ENCODE measurements around the gene NUDT14.

NUDT14 gene

DNA sequence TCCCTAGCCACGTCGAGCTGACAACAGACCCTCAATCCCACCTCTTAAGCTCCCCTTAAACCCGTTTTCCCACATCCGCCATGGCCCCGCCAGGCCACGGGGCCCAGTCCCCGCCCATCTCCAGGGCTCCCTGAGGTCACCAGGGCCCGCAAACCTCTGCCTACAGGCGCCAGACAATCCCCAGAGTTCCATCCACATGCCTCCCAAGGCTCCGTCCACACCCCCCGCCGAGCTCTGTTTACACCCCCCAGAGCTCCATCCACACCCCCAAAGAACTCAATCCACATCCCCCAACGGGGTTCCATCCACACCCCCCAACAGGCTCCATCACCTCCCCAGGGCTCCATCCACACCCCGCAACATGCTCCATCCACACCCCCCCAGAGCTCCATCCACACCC, 21.8 kb downstream of the NUDT14 start:
- Histone ChIP-seq H3K36me3 (ENCODE audit: control insufficient read depth, insufficient read depth, low read length) (no peaks in the 10 kb centered on the region), H3K9me3 (ENCODE audit: control insufficient read depth, low read length) (no peaks in the 10 kb centered on the region), H3K4me1 (ENCODE audit: control insufficient read depth, insufficient read depth, low read length) (peaks cover 6% of the 10 kb centered on the region), H3K27me3 (ENCODE audit: control insufficient read depth, insufficient read depth, low read length, poor library complexity, severe bottlenecking) (no peaks in the 10 kb centered on the region), H3K4me3 (ENCODE audit: insufficient read depth, low read depth, low read length) (no peak overlapping the region), H3K27ac (ENCODE audit: insufficient read depth, low read depth, low read length, poor library complexity, severe bottlenecking) (no peak overlapping the region)
- 85 to 90% methylated on average over 12 to 13 of the region's 14 CpGs for WGBS, 2 experiments

DNA sequence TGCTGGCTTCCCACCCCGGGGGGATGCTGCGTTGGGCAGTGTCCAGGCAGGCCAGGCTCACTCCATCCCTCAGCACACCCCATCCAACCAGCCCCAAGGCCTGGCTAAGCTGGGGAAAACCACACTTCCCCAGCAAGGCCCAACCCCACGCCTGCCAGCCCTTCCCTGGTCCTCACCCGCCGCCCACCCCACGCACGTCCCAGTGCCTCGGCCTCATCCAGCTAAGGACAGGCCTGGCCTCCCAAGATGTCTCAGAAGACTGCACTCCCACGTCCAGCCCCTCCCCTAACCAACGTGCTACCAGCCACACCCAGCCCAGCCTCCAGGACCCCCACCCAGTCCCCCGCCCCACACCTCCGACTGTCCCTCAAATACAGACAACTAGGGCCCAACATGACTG, 22.3 kb downstream of the NUDT14 start:
- H3K36me3 ChIP-seq (ENCODE audit: control insufficient read depth, insufficient read depth, low read length): no peaks in the 10 kb centered on the region
- H3K4me3 ChIP-seq (ENCODE audit: insufficient read depth, low read depth, low read length): no peak overlapping the region
- WGBS, 2 experiments: 84 to 85% methylated on average over 12 of the region's 12 CpGs
- peaks cover 6% of the 10 kb centered on the region for H3K4me1 ChIP-seq (ENCODE audit: control insufficient read depth, insufficient read depth, low read length)
- no peak overlapping the region for H3K27ac ChIP-seq (ENCODE audit: insufficient read depth, low read depth, low read length, poor library complexity, severe bottlenecking)
- no peaks in the 10 kb centered on the region for H3K9me3 ChIP-seq (ENCODE audit: control insufficient read depth, low read length)
- no peaks in the 10 kb centered on the region for H3K27me3 ChIP-seq (ENCODE audit: control insufficient read depth, insufficient read depth, low read length, poor library complexity, severe bottlenecking)

DNA sequence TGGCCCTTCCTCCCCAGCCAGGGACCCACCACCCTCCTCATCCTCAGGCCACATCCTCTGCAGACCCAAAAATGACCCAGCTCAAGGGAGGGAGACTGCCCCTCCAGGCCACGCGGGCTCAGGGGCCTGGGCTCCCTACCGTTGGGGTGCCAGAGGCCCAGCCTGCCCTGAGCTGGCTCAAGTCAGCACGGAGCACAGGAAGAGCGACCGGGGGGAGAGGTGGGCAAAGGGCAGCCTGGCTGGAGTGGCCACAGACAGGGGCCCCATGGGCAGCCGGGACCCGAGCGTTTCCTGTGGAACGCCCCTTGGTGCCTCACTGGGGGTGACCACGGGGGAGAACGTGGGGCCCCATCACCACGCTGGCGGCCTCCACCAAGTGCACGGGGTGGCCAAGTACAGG, 23.2 kb downstream of the NUDT14 start:
- Histone ChIP-seq H3K4me1 (ENCODE audit: control insufficient read depth, insufficient read depth, low read length) (no peaks in the 10 kb centered on the region), H3K4me3 (ENCODE audit: insufficient read depth, low read depth, low read length) (no peak overlapping the region), H3K27me3 (ENCODE audit: control insufficient read depth, insufficient read depth, low read length, poor library complexity, severe bottlenecking) (no peaks in the 10 kb centered on the region), H3K9me3 (ENCODE audit: control insufficient read depth, low read length) (no peaks in the 10 kb centered on the region), H3K27ac (ENCODE audit: insufficient read depth, low read depth, low read length, poor library complexity, severe bottlenecking) (no peak overlapping the region), H3K36me3 (ENCODE audit: control insufficient read depth, insufficient read depth, low read length) (no peaks in the 10 kb centered on the region)
- WGBS, 2 experiments: 94 to 95% methylated on average over 15 of the region's 15 CpGs

DNA sequence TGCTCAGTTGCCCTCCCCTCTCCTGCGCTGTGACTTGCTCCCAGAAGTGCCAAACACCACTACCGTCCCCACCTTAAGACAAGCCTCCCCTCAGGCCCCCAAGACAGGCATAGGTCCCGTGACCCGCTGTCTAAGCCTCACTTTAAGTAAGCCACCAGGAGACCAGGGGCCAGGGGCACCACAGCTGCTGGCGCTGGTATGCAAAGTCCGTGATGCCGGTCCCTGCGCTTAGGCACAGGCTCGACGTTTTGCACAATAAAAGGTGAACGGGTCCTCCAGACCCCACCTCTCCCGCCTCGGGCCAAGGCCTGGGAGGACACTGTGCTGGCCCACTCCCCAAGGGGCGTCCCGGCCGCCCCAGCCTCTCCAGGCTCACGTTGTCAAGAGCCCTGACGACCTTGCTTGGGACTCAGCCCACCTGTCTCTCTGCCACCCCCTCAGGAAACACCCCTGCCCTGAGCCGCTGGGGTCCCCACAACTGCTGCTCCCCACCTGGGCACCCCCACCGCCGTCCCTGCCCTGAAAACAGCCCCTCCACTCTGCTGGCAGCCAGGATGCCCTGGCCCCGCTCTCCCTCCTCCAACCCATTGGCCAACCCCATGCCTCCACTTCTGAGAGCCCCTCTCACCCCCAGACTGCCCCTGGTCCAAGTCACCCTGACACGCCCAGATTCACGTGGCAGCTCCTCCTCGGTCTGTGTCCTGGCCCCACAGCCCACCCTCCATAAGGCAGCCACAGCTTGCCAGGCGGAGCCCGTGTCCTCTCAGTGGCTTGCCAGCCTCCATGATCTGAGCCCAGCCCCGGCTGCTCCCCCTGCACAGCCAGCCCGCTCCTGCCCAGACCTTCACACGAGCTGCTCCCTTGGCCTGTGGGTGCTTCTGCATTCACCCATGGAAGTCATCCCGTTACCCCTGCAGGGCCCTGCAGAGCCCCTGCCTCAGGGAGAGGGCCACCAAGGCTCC, 24.4 kb downstream of the NUDT14 start:
- H3K36me3 ChIP-seq (ENCODE audit: control insufficient read depth, insufficient read depth, low read length): no peaks in the 10 kb centered on the region
- 82 to 84% methylated on average over 31 of the region's 31 CpGs for WGBS, 2 experiments
- H3K4me1 ChIP-seq (ENCODE audit: control insufficient read depth, insufficient read depth, low read length): no peaks in the 10 kb centered on the region
- no peak overlapping the region for H3K27ac ChIP-seq (ENCODE audit: insufficient read depth, low read depth, low read length, poor library complexity, severe bottlenecking)
- H3K4me3 ChIP-seq (ENCODE audit: insufficient read depth, low read depth, low read length): no peak overlapping the region
- no peaks in the 10 kb centered on the region for H3K27me3 ChIP-seq (ENCODE audit: control insufficient read depth, insufficient read depth, low read length, poor library complexity, severe bottlenecking)
- H3K9me3 ChIP-seq (ENCODE audit: control insufficient read depth, low read length): no peaks in the 10 kb centered on the region

DNA sequence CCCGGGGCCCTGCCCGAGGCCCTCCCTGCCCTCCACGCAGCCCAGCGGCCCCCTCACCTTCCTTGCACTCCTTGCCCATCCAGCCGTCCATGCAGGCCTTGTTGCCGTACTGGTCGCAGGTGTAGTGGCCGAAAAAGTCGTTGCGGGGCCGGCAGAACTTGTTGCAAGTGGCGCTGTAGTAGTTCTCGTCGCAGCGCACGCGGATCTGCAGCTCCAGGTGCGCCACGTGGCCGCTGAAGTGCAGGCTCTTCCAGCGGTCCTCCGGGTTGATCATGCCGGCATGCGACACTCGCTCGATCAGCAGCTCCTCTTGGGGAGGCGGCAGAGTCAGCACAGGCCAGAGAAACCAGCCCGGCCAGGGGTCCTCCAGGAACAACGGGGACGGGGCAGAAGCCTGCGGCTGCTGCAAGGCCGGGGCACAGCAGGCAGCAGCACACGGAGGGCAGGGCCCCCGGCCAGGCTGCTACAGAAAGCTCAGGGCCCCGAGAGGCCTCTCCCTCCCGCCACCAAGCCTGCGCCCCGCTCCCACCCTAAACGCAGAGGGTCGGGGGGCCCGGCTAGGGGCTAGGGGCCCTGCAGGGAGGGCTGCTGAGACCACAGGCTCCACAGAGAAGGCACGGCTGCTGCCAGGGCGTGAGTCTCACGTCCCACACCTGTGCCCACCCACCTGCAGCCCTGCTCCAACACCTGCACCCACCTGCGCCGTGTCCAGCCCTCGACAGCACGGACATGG, 25.3 kb downstream of the NUDT14 start:
- Histone ChIP-seq H3K27ac (ENCODE audit: insufficient read depth, low read depth, low read length, poor library complexity, severe bottlenecking) (no peak overlapping the region), H3K4me1 (ENCODE audit: control insufficient read depth, insufficient read depth, low read length) (no peaks in the 10 kb centered on the region), H3K4me3 (ENCODE audit: insufficient read depth, low read depth, low read length) (no peak overlapping the region), H3K27me3 (ENCODE audit: control insufficient read depth, insufficient read depth, low read length, poor library complexity, severe bottlenecking) (no peaks in the 10 kb centered on the region), H3K36me3 (ENCODE audit: control insufficient read depth, insufficient read depth, low read length) (no peaks in the 10 kb centered on the region), H3K9me3 (ENCODE audit: control insufficient read depth, low read length) (no peaks in the 10 kb centered on the region)
- 78 to 79% methylated on average over 48 of the region's 48 CpGs for WGBS, 2 experiments

DNA sequence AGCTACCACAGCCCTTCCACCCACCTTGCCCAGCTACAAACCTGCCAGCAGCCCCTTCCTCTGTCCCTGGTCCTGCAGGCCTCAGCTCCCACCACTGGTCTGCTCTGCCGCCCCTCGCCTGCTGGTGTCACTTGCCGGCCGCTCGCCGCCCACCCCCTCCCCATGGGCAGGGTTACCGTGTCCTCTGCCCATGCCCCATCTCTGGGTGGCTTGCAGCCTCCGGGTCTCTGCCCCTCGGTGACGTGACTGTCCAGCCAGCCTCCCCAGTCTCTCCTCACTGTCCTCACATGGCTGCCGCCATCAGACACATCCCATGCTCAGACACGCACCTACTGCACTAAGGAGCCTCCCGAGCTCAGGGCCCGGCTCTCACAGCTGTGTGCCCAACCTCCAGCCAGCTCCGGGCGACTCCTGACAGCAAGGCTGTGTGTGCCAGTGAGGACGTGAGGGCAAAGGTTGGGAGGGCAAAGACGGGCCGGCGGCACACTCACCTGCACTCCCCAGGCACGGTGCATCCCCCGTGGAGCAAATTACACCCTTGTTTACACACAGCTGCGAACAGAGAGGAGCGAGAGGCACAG, 26.0 kb downstream of the NUDT14 start:
- Histone ChIP-seq H3K4me1 (ENCODE audit: control insufficient read depth, insufficient read depth, low read length) (no peaks in the 10 kb centered on the region), H3K4me3 (ENCODE audit: insufficient read depth, low read depth, low read length) (no peak overlapping the region), H3K36me3 (ENCODE audit: control insufficient read depth, insufficient read depth, low read length) (no peaks in the 10 kb centered on the region), H3K27me3 (ENCODE audit: control insufficient read depth, insufficient read depth, low read length, poor library complexity, severe bottlenecking) (no peaks in the 10 kb centered on the region), H3K27ac (ENCODE audit: insufficient read depth, low read depth, low read length, poor library complexity, severe bottlenecking) (no peak overlapping the region), H3K9me3 (ENCODE audit: control insufficient read depth, low read length) (no peaks in the 10 kb centered on the region)
- 82 to 83% methylated on average over 24 of the region's 24 CpGs for WGBS, 2 experiments

DNA sequence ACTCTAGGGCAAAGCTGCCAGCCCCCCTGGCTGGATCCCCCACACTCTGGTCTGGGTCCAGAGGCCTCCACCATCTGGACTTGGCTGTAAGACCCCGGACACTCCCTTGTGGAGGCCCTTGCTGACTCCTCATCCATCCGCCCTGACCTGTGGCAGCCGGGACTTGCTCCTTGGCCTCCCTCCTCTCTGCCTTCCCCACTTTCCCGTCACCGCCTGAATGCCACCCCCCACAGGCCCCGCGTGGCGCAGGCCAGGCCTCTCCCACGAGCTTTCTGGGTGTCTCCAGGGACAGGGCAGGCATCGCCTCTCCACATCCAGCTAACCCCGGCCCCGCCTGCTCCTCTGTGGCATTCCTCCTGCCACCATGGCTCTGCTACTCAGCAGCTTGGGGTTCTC, 26.6 kb downstream of the NUDT14 start:
- WGBS, 2 experiments: 90% methylated on average over 12 of the region's 12 CpGs
- Histone ChIP-seq H3K9me3 (ENCODE audit: control insufficient read depth, low read length) (no peaks in the 10 kb centered on the region), H3K27me3 (ENCODE audit: control insufficient read depth, insufficient read depth, low read length, poor library complexity, severe bottlenecking) (no peaks in the 10 kb centered on the region), H3K4me1 (ENCODE audit: control insufficient read depth, insufficient read depth, low read length) (no peaks in the 10 kb centered on the region), H3K4me3 (ENCODE audit: insufficient read depth, low read depth, low read length) (no peak overlapping the region), H3K36me3 (ENCODE audit: control insufficient read depth, insufficient read depth, low read length) (no peaks in the 10 kb centered on the region), H3K27ac (ENCODE audit: insufficient read depth, low read depth, low read length, poor library complexity, severe bottlenecking) (no peak overlapping the region)

DNA sequence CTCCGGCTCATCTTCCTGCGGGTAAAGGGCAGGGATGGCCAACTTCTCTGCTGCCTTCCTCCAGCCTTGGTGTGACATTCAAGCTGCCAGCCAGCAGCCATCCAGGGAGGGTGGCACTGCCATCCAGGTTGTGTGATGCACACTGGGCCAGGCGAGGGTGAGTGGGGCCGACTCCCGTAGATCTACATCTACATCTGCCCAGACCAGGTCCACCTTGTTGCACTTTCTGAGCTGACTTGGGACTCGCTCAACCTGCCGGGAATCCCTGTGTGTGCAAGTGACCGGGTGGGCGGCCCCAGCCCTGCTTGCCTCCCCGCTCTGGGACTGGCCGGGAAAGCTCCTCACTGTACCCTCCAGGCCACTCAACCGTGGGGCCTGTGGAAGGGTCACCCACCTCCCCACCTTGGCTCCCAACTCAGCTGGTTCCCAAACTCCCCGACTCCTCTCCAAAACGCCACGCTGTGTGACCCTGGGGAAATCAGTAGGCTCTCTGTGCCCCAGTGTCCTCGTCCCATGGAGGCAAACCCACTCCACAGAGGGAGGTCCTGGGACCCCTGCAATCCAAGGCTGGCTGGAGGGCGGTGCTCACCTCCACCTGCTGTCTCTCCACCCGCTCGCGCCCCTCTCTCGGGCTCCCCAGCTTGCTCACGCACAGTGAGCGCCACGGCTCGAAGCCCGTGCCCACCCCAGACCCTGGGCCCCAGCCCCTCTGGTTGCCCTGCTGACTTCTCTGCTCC, 27.2 kb downstream of the NUDT14 start:
- Histone ChIP-seq H3K36me3 (ENCODE audit: control insufficient read depth, insufficient read depth, low read length) (no peaks in the 10 kb centered on the region), H3K9me3 (ENCODE audit: control insufficient read depth, low read length) (no peaks in the 10 kb centered on the region), H3K4me1 (ENCODE audit: control insufficient read depth, insufficient read depth, low read length) (no peaks in the 10 kb centered on the region), H3K27me3 (ENCODE audit: control insufficient read depth, insufficient read depth, low read length, poor library complexity, severe bottlenecking) (no peaks in the 10 kb centered on the region), H3K27ac (ENCODE audit: insufficient read depth, low read depth, low read length, poor library complexity, severe bottlenecking) (no peak overlapping the region), H3K4me3 (ENCODE audit: insufficient read depth, low read depth, low read length) (no peak overlapping the region)
- 92 to 95% methylated on average over 26 of the region's 26 CpGs for WGBS, 2 experiments

DNA sequence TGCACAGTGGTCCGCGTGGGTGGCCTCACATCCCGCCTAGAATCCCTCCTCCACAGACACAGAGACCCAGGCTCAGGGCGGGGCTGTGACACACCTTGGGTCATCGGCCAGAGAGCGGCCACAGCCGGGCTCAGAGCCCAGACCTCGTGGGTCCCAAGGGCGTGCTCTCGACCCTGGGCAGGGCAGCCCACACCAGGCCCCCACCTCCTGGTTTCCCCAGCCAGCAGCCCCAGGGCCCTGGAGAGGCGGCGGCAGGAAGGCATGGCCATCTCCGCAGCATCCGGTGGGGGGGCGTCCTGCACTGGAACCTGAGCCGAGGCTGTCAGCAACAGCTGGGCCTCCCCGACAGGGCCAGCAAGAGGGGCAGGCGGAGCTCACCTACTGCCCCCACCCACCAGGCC, 27.8 kb downstream of the NUDT14 start:
- no peak overlapping the region for H3K4me3 ChIP-seq (ENCODE audit: insufficient read depth, low read depth, low read length)
- H3K36me3 ChIP-seq (ENCODE audit: control insufficient read depth, insufficient read depth, low read length): no peaks in the 10 kb centered on the region
- WGBS, 2 experiments: 88 to 93% methylated on average over 18 of the region's 18 CpGs

More for the DNA sequence above, 27.8 kb downstream of the NUDT14 start:
- Histone ChIP-seq H3K9me3 (ENCODE audit: control insufficient read depth, low read length) (no peaks in the 10 kb centered on the region), H3K27me3 (ENCODE audit: control insufficient read depth, insufficient read depth, low read length, poor library complexity, severe bottlenecking) (no peaks in the 10 kb centered on the region), H3K4me1 (ENCODE audit: control insufficient read depth, insufficient read depth, low read length) (no peaks in the 10 kb centered on the region), H3K27ac (ENCODE audit: insufficient read depth, low read depth, low read length, poor library complexity, severe bottlenecking) (no peak overlapping the region)
